ENCODE results near the gene ASAH2.

The ASAH2 gene

DNA sequence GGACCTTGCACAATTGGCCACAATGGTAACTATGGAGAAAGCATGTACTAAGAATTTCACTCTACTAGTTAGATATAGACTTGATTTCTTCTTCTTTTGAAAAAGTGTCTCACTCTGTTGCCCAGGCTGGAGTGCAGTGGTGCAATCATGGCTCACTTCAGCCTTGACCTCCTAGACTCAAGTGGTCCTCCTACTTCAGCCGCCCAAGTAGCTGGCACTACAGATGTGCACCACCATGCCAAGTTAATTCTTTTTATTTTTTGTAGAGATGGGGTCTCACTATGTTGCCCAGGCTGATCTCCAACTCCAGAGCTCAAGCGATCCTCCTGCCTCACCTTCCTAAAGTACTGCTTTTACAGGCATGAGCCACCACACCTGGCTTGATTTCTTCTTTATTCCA is 29.1 kb downstream of the ASAH2 start:
- Histone ChIP-seq H3K4me3 (ENCODE audit: low read length) (no peak overlapping the region), H3K9ac (ENCODE audit: low read depth, low read length) (no peak overlapping the region), H3K27me3 (ENCODE audit: control insufficient read depth, insufficient read depth, low read length) (peaks cover 8% of the 10 kb centered on the region), H3K9me3 (replicated peaks; ENCODE audit: low read length) (no peaks in the 10 kb centered on the region), H3K4me2 (ENCODE audit: low read length) (no peak overlapping the region), H3K4me1 (ENCODE audit: control insufficient read depth, insufficient read depth, low read length) (no peaks in the 10 kb centered on the region), H3K36me3 (ENCODE audit: insufficient read depth, low read length) (no peaks in the 10 kb centered on the region)

DNA sequence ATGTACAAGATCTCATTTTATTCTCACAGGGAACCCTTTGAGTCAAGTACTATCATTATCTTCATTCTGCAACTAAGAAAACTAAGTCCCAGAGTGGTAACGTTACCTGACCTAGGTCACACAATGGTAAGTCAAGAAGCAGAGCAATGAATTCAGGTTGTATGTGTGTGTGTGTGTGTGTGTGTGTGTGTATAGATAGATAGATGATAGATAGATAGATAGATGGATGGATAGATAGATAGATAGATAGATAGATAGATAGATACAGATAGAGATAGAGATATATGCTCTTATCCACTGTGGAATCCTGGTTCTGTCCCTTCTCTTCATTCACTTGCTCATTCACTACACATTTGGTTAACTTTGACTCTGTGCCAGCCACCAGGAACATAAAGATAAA is 29.8 kb downstream of the ASAH2 start:
- H3K4me2 ChIP-seq (ENCODE audit: low read length): no peak overlapping the region
- no peak overlapping the region for H3K4me3 ChIP-seq (ENCODE audit: low read length)
- peaks cover 8% of the 10 kb centered on the region for H3K27me3 ChIP-seq (ENCODE audit: control insufficient read depth, insufficient read depth, low read length)
- H3K9me3 ChIP-seq (replicated peaks; ENCODE audit: low read length): no peaks in the 10 kb centered on the region
- H3K9ac ChIP-seq (ENCODE audit: low read depth, low read length): no peak overlapping the region
- no peaks in the 10 kb centered on the region for H3K36me3 ChIP-seq (ENCODE audit: insufficient read depth, low read length)
- H3K4me1 ChIP-seq (ENCODE audit: control insufficient read depth, insufficient read depth, low read length): no peaks in the 10 kb centered on the region

- Histone ChIP-seq H3K36me3 (ENCODE audit: insufficient read depth, low read length) (no peaks in the 10 kb centered on the region), H3K9ac (ENCODE audit: low read depth, low read length) (no peak overlapping the region), H3K9me3 (replicated peaks; ENCODE audit: low read length) (no peaks in the 10 kb centered on the region), H3K4me2 (ENCODE audit: low read length) (no peak overlapping the region), H3K4me3 (ENCODE audit: low read length) (no peak overlapping the region), H3K27me3 (ENCODE audit: control insufficient read depth, insufficient read depth, low read length) (peaks cover 8% of the 10 kb centered on the region), H3K4me1 (ENCODE audit: control insufficient read depth, insufficient read depth, low read length) (no peaks in the 10 kb centered on the region)
Observed at GRCh38 chr10:50219646-50220045, 31.7 kb downstream of the ASAH2 start.

- Histone ChIP-seq H3K4me1 (ENCODE audit: control insufficient read depth, insufficient read depth, low read length) (no peaks in the 10 kb centered on the region), H3K4me3 (ENCODE audit: low read length) (no peak overlapping the region), H3K4me2 (ENCODE audit: low read length) (no peak overlapping the region), H3K36me3 (ENCODE audit: insufficient read depth, low read length) (no peaks in the 10 kb centered on the region), H3K9ac (ENCODE audit: low read depth, low read length) (no peak overlapping the region), H3K9me3 (replicated peaks; ENCODE audit: low read length) (no peaks in the 10 kb centered on the region), H3K27me3 (ENCODE audit: control insufficient read depth, insufficient read depth, low read length) (peaks cover 8% of the 10 kb centered on the region)
Observed at GRCh38 chr10:50219200-50219599, 32.1 kb downstream of the ASAH2 start.

GRCh38 chr10:50216894-50217293 is 34.4 kb downstream of the ASAH2 start:
- H3K27me3 ChIP-seq (ENCODE audit: control insufficient read depth, insufficient read depth, low read length): peaks cover 8% of the 10 kb centered on the region
- no peaks in the 10 kb centered on the region for H3K36me3 ChIP-seq (ENCODE audit: insufficient read depth, low read length)
- H3K4me1 ChIP-seq (ENCODE audit: control insufficient read depth, insufficient read depth, low read length): no peaks in the 10 kb centered on the region
- H3K4me3 ChIP-seq (ENCODE audit: low read length): no peak overlapping the region
- H3K4me2 ChIP-seq (ENCODE audit: low read length): no peak overlapping the region
- no peak overlapping the region for H3K9ac ChIP-seq (ENCODE audit: low read depth, low read length)
- H3K9me3 ChIP-seq (replicated peaks; ENCODE audit: low read length): no peaks in the 10 kb centered on the region

DNA sequence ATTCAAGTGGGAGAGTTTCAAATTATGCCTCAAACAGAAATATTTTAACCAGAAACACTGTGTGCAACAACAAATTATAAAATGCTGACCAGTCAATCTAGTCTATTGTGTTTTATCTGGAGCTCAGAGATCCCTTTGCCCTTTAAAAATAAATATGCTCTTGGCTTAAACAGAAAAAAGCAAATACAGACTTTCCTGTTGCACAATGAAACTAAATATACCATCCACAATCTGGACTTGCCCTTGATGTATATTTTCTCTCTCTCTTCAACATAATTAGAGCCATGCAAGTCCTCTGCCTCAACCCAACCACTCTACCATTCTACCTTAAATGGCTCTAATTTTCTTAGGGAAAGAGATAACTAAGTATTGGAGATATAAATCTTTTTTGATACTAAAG is 34.9 kb downstream of the ASAH2 start:
- H3K4me1 ChIP-seq (ENCODE audit: control insufficient read depth, insufficient read depth, low read length): no peaks in the 10 kb centered on the region
- H3K4me2 ChIP-seq (ENCODE audit: low read length): no peak overlapping the region
- H3K9me3 ChIP-seq (replicated peaks; ENCODE audit: low read length): no peaks in the 10 kb centered on the region

GRCh38 chr10:50211670-50212069 is 39.6 kb downstream of the ASAH2 start:
- H3K4me3 ChIP-seq (ENCODE audit: low read length): no peak overlapping the region
- H3K9me3 ChIP-seq (replicated peaks; ENCODE audit: low read length): no peaks in the 10 kb centered on the region
- H3K27me3 ChIP-seq (ENCODE audit: control insufficient read depth, insufficient read depth, low read length): peaks cover 38% of the 10 kb centered on the region
- H3K4me1 ChIP-seq (ENCODE audit: control insufficient read depth, insufficient read depth, low read length): no peaks in the 10 kb centered on the region
- H3K4me2 ChIP-seq (ENCODE audit: low read length): no peak overlapping the region
- H3K9ac ChIP-seq (ENCODE audit: low read depth, low read length): no peak overlapping the region
- no peaks in the 10 kb centered on the region for H3K36me3 ChIP-seq (ENCODE audit: insufficient read depth, low read length)

More for the DNA sequence above, 34.9 kb downstream of the ASAH2 start:
- peaks cover 11% of the 10 kb centered on the region for H3K27me3 ChIP-seq (ENCODE audit: control insufficient read depth, insufficient read depth, low read length)
- H3K4me3 ChIP-seq (ENCODE audit: low read length): no peak overlapping the region
- no peaks in the 10 kb centered on the region for H3K36me3 ChIP-seq (ENCODE audit: insufficient read depth, low read length)
- no peak overlapping the region for H3K9ac ChIP-seq (ENCODE audit: low read depth, low read length)

DNA sequence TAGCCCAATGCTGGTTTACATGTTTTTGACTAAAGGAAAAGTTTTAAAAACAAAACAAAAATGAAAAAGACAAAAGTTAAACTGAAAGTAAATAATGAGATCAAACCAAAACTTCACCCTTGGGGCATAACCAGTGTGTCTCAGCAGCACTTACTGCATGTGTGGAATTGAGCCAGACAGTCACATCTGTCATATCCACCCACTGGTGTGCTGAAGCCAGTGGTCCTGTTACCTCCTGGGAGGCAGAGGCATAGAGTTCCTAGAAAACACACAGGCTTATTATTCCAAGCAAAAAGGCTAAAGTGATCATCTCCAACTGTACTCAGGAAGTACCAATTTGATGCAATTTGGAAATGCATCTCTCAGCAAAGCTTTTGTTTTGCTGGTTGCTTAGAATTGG is 40.4 kb downstream of the ASAH2 start:
- no peak overlapping the region for H3K9ac ChIP-seq (ENCODE audit: low read depth, low read length)
- H3K36me3 ChIP-seq (ENCODE audit: insufficient read depth, low read length): no peaks in the 10 kb centered on the region
- H3K27me3 ChIP-seq (ENCODE audit: control insufficient read depth, insufficient read depth, low read length): peaks cover 41% of the 10 kb centered on the region
- no peaks in the 10 kb centered on the region for H3K9me3 ChIP-seq (replicated peaks; ENCODE audit: low read length)
- no peak overlapping the region for H3K4me3 ChIP-seq (ENCODE audit: low read length)
- H3K4me2 ChIP-seq (ENCODE audit: low read length): no peak overlapping the region
- no peaks in the 10 kb centered on the region for H3K4me1 ChIP-seq (ENCODE audit: control insufficient read depth, insufficient read depth, low read length)

Data from skeletal muscle satellite cell (primary cell).